Measurements from ENCODE around the gene POLR2I. TPM values are rescaled to one million over a fixed set of nuclear protein-coding genes. Genes with fewer than 3 reads are reported as not detected.

Gene POLR2I
- total and polyA plus RNA-seq, 9 of the 15 experiments (the other 6 are each of a cell fraction or from before 2014, with no cell fraction given) = 28.0 to 283 (median 123) TPM

- in situ Hi-C loops (cut with MboI) (no loop called here), intact Hi-C loops (cut with micrococcal nuclease) (no loop called here)
- ATAC-seq = no peak
- CTCF ChIA-PET (ENCODE audit: low intra/inter-chr PET ratio) = no interaction called here
- no peaks in the 10 kb centered on the region for H3K9me3 ChIP-seq (replicated peaks; ENCODE audit: control insufficient read depth, insufficient read depth, low read depth, low read length)
- peaks cover 0 to 13% of the 10 kb centered on the region in 2 experiments; a peak in 2 of 5 replicates for H3K4me1 ChIP-seq (replicated peaks in 1 of 2; ENCODE audit: control insufficient read depth in 2 of 2, insufficient read depth in 2 of 2, low read length in 2 of 2)
- H3K9ac ChIP-seq (ENCODE audit: insufficient read depth in 1 of 2, low read depth in 2 of 2, low read length in 2 of 2) = no peak overlapping the region
- 93% methylated on average over 5 of the region's 5 CpGs for WGBS (ENCODE audit: insufficient coverage, low coverage, missing lambda C conversion rate)
- H3K4me2 ChIP-seq (ENCODE audit: insufficient read depth, low read length) = no peak overlapping the region
- H3K9me1 ChIP-seq (ENCODE audit: control insufficient read depth, insufficient read depth, low read length) = no peaks in the 10 kb centered on the region
- no peaks in the 10 kb centered on the region for H3K27me3 ChIP-seq (ENCODE audit: control insufficient read depth in 2 of 2, insufficient read depth in 2 of 2, low read length in 2 of 2)
- no peaks in the 10 kb centered on the region for H3K79me2 ChIP-seq (ENCODE audit: control insufficient read depth, insufficient read depth, low read length)
- no TSS peak for BruUV-seq (replicated peaks)
- no peak overlapping the region for H3K4me3 ChIP-seq
- no peak overlapping the region for H2AFZ ChIP-seq (ENCODE audit: low read depth, low read length)
- no peaks in the 10 kb centered on the region for H4K20me1 ChIP-seq (replicated peaks; ENCODE audit: control insufficient read depth, insufficient read depth, low read length)
- POLR2A ChIA-PET = interaction anchor here (0.5 to 1.6 kb wide), 3 partner anchors 10 to 281 kb away, joined by 3 to 4 read pairs (median 4); no protein-coding TSS in a partner anchor
- H3K27ac ChIP-seq (ENCODE audit: extremely low read depth, low read depth, low read length) = no peak overlapping the region
- H3K36me3 ChIP-seq (ENCODE audit: control insufficient read depth, insufficient read depth, low read length) = peaks cover 60% of the 10 kb centered on the region; the same call in 2 of the 3 replicates
- no peak for FAIRE-seq
- DNase-seq (ENCODE audit: extremely low read depth in 1 of 4, low spot score in 3 of 4) = no peak
- no peak for TF ChIP-seq IRF2 (CRISPR knock-in tag; IDR thresholded peaks at IDR 0.05)
- TF ChIP-seq ATF2 (CRISPR knock-in tag; IDR thresholded peaks at IDR 0.05) = no peak
- no peak for TF ChIP-seq IRF9 (tag; IDR thresholded peaks at IDR 0.05)
- TF ChIP-seq SIN3B (IDR thresholded peaks at IDR 0.05; ENCODE audit: low read depth) = no peak
- TF ChIP-seq PURB (CRISPR knock-in tag; IDR thresholded peaks at IDR 0.05; ENCODE audit: low read depth) = no peak
- no peak for TF ChIP-seq ARID3A (IDR thresholded peaks at IDR 0.05; ENCODE audit: borderline replicate concordance, low read depth, low read length)
- no peak for TF ChIP-seq SNIP1 (IDR thresholded peaks at IDR 0.05; ENCODE audit: low read depth)
- TF ChIP-seq CBX1 (IDR thresholded peaks at IDR 0.05; ENCODE audit: low read depth) = no peak
- no peak for TF ChIP-seq RHOXF2B (CRISPR knock-in tag; conservative IDR thresholded peaks at IDR 0.05)
- no peak for TF ChIP-seq USF2 (CRISPR knock-in tag; IDR thresholded peaks at IDR 0.05)
- no peak for TF ChIP-seq ZBTB12 (CRISPR knock-in tag; IDR thresholded peaks at IDR 0.05)
- TF ChIP-seq ZFP1 (CRISPR knock-in tag; IDR thresholded peaks at IDR 0.05) = no peak
- TF ChIP-seq KAT2B (IDR thresholded peaks at IDR 0.05; ENCODE audit: low read depth, low read length) = no peak
- TF ChIP-seq NCOA1 (IDR thresholded peaks at IDR 0.05; ENCODE audit: low read depth) = no peak
- no peak for TF ChIP-seq BRF2 (IDR thresholded peaks at IDR 0.05; ENCODE audit: borderline replicate concordance, insufficient read depth, insufficient read length)
Measured at GRCh38 chr19:36150586-36150985, 35.9 kb upstream of the POLR2I start.

Data from K562 (cell line).